ENCODE measurements around the gene SGCD.

DNA sequence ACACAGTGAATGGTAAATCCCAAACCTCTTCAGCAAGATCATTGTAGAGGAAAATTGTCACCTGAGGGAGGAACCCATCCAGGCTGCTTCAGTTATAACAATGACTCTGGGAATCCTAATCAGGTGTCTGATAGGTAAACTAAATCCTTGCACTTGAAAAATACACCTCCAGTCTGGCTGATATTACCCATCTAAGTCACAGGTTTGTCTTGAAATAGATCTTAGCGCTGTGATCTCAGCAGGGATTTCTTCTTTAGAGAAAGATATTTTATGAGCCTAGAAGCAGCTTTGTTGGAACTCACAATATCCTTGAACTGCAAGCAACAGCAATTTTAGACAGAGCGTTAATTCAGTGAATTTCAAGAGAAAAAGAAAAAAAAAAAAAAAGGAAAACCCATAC is 149.7 kb downstream of the SGCD start:
- TF ChIP-seq, protein P1, sequence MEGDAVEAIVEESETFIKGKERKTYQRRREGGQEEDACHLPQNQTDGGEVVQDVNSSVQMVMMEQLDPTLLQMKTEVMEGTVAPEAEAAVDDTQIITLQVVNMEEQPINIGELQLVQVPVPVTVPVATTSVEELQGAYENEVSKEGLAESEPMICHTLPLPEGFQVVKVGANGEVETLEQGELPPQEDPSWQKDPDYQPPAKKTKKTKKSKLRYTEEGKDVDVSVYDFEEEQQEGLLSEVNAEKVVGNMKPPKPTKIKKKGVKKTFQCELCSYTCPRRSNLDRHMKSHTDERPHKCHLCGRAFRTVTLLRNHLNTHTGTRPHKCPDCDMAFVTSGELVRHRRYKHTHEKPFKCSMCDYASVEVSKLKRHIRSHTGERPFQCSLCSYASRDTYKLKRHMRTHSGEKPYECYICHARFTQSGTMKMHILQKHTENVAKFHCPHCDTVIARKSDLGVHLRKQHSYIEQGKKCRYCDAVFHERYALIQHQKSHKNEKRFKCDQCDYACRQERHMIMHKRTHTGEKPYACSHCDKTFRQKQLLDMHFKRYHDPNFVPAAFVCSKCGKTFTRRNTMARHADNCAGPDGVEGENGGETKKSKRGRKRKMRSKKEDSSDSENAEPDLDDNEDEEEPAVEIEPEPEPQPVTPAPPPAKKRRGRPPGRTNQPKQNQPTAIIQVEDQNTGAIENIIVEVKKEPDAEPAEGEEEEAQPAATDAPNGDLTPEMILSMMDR (IDR thresholded peaks at IDR 0.05; ENCODE audit: insufficient read depth, low read length): no peak
- TF ChIP-seq, protein P2, sequence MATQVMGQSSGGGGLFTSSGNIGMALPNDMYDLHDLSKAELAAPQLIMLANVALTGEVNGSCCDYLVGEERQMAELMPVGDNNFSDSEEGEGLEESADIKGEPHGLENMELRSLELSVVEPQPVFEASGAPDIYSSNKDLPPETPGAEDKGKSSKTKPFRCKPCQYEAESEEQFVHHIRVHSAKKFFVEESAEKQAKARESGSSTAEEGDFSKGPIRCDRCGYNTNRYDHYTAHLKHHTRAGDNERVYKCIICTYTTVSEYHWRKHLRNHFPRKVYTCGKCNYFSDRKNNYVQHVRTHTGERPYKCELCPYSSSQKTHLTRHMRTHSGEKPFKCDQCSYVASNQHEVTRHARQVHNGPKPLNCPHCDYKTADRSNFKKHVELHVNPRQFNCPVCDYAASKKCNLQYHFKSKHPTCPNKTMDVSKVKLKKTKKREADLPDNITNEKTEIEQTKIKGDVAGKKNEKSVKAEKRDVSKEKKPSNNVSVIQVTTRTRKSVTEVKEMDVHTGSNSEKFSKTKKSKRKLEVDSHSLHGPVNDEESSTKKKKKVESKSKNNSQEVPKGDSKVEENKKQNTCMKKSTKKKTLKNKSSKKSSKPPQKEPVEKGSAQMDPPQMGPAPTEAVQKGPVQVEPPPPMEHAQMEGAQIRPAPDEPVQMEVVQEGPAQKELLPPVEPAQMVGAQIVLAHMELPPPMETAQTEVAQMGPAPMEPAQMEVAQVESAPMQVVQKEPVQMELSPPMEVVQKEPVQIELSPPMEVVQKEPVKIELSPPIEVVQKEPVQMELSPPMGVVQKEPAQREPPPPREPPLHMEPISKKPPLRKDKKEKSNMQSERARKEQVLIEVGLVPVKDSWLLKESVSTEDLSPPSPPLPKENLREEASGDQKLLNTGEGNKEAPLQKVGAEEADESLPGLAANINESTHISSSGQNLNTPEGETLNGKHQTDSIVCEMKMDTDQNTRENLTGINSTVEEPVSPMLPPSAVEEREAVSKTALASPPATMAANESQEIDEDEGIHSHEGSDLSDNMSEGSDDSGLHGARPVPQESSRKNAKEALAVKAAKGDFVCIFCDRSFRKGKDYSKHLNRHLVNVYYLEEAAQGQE (IDR thresholded peaks at IDR 0.05; ENCODE audit: insufficient replicate concordance, low read depth): no peak
- no peak for TF ChIP-seq SPI1 (IDR thresholded peaks at IDR 0.05; ENCODE audit: borderline replicate concordance, low read depth)
